ENCODE results near the gene FAM107B. TPM values are rescaled to one million over a fixed set of nuclear protein-coding genes. Genes with fewer than 3 reads are reported as not detected.

The FAM107B gene
- total RNA-seq, 1 experiment from 2014 or later = 41.6 TPM

GRCh38 chr10:14684354-14684753 is 90.3 kb downstream of the FAM107B start (continued):
- no peak for TF ChIP-seq FOSL1 (IDR thresholded peaks at IDR 0.05; ENCODE audit: low read depth)

GRCh38 chr10:14683256-14683655 is 91.4 kb downstream of the FAM107B start:
- RAD21 ChIA-PET (ENCODE audit: low non-redundant PET in 1 of 2, low total read pairs in 2 of 2, uncharacterized antibody in 2 of 2, unreplicated experiment in 2 of 2) = no interaction called here
- DNase-seq (ENCODE audit: low read depth, low spot score) (no peak), ATAC-seq (no peak)
- peaks cover 0 to 12% of the 10 kb centered on the region in 2 experiments; a peak in 3 of 4 replicates for H3K4me1 ChIP-seq (ENCODE audit: control insufficient read depth in 1 of 2, insufficient read depth in 2 of 2, low read length in 2 of 2)
- no peak overlapping the region for H3K9ac ChIP-seq (ENCODE audit: low read length)
- no peaks in the 10 kb centered on the region for H3K79me2 ChIP-seq (ENCODE audit: insufficient read depth, low read length)
- no peaks in the 10 kb centered on the region for H3K27me3 ChIP-seq (ENCODE audit: insufficient read depth, low read length)
- POLR2A ChIA-PET = no interaction called here
- no peaks in the 10 kb centered on the region for H3K36me3 ChIP-seq (ENCODE audit: control insufficient read depth in 1 of 2, insufficient read depth in 2 of 2, low read length in 2 of 2)
- no peaks in the 10 kb centered on the region for H4K20me1 ChIP-seq (ENCODE audit: insufficient read depth)
- intact Hi-C loops (cut with micrococcal nuclease) = no loop called here
- no peak overlapping the region for H3K27ac ChIP-seq (ENCODE audit: low read depth, low read length)
- H3K9me3 ChIP-seq (ENCODE audit: control insufficient read depth in 1 of 2, insufficient read depth in 1 of 2, low read depth in 1 of 2, low read length in 2 of 2) = no peaks in the 10 kb centered on the region
- TF ChIP-seq CEBPB (IDR thresholded peaks at IDR 0.05; ENCODE audit: low read depth) = no peak
- TF ChIP-seq SP1 (IDR thresholded peaks at IDR 0.05; ENCODE audit: low read depth) = no peak
- no peak for TF ChIP-seq POLR2A (IDR thresholded peaks at IDR 0.05; ENCODE audit: borderline replicate concordance, extremely low read depth, insufficient read depth, insufficient read length)
- TF ChIP-seq TCF7L2 (IDR thresholded peaks at IDR 0.05; ENCODE audit: borderline replicate concordance, extremely low read depth, insufficient read depth, insufficient read length) = no peak
- no peak for TF ChIP-seq EGR1 (IDR thresholded peaks at IDR 0.05; ENCODE audit: low read depth)
- TF ChIP-seq CBX3 (IDR thresholded peaks at IDR 0.05; ENCODE audit: low read depth) = no peak
- no peak for TF ChIP-seq SRF (IDR thresholded peaks at IDR 0.05; ENCODE audit: low read depth)
- no peak for TF ChIP-seq SIN3A (IDR thresholded peaks at IDR 0.05; ENCODE audit: low read depth)
- no peak for TF ChIP-seq EZH2 (IDR thresholded peaks at IDR 0.05)
- TF ChIP-seq ELF1 (IDR thresholded peaks at IDR 0.05; ENCODE audit: borderline replicate concordance, low read depth) = no peak
- no peak for TF ChIP-seq ZFX (IDR thresholded peaks at IDR 0.05)
- no peak for TF ChIP-seq POLR2AphosphoS5 (IDR thresholded peaks at IDR 0.05; ENCODE audit: low read depth, low read length)
- no peak for TF ChIP-seq REST (IDR thresholded peaks at IDR 0.05; ENCODE audit: low read depth)
- TF ChIP-seq MAX (IDR thresholded peaks at IDR 0.05) = no peak
- no TSS peak for BruUV-seq (replicated peaks)
- H2AFZ ChIP-seq (ENCODE audit: low read depth, low read length, poor library complexity, severe bottlenecking) = no peak overlapping the region
- CTCF ChIA-PET = no interaction called here
- H3K9me2 ChIP-seq (ENCODE audit: insufficient read depth) = no peaks in the 10 kb centered on the region
- H3K4me2 ChIP-seq (ENCODE audit: low read length) = no peak overlapping the region
- H3K4me3 ChIP-seq (replicated peaks in 1 of 2; ENCODE audit: low read depth in 1 of 2, low read length in 2 of 2) = no peak overlapping the region
